Occipital lobe (tissue), 2 donors: Measurements from ENCODE around the gene SLC6A6. TPM values are rescaled to one million over a fixed set of nuclear protein-coding genes. Genes with fewer than 3 reads are reported as not detected.

Source experiments
- DNase-seq: peaks from one replicate; lab custom pipeline; 2025; lab: John Stamatoyannopoulos, UW
- total RNA-seq: library from RNA; depleted of rRNA; stranded (reverse); fragments of >200 nt; gene quantifications from one replicate; pipeline ENCODE4 v1.2.3, GENCODE V29; 2014

SLC6A6 gene
- total RNA-seq, 1 donor from 2014 or later, result 24.8 TPM

DNA sequence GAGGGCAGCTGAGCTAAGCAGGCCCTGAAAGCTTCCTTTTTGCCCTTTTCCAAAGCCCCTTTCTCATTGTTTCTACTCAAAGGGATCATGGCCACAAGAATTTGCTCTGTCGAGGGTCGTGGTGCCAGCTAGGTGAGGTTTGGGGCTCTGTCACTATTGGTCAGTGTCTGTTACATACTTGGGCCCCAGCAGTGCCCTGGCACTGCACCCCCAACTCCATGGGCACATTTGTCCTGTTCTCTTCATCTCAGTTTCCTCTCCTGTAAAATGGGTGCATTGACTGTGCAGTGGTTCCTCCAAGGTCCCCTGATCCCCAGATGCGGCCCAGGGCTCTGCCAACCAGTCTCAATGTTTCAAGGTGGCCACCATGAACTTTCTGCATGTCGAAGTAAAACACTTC is 62.1 kb downstream of the SLC6A6 start:
- no peak for DNase-seq

DNA sequence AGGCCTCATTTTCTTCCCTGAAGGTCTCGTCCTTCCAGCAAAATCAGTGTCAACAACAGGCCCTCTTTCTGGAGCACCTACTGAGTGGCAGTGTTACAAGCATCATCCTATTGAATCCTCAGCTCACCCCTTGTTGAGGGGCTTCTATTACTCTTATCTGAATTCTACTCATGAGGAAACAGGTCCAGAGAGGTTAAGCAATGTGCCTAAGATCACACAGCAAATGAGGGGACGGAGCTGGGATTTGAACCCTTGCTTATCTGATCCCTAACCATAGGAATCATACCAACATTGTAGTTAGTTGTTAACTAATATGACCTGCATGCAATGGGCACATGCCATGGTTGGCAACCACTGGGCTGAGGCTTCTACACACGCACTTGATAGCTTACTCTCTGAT is 63.0 kb downstream of the SLC6A6 start:
- no peak for DNase-seq

DNA sequence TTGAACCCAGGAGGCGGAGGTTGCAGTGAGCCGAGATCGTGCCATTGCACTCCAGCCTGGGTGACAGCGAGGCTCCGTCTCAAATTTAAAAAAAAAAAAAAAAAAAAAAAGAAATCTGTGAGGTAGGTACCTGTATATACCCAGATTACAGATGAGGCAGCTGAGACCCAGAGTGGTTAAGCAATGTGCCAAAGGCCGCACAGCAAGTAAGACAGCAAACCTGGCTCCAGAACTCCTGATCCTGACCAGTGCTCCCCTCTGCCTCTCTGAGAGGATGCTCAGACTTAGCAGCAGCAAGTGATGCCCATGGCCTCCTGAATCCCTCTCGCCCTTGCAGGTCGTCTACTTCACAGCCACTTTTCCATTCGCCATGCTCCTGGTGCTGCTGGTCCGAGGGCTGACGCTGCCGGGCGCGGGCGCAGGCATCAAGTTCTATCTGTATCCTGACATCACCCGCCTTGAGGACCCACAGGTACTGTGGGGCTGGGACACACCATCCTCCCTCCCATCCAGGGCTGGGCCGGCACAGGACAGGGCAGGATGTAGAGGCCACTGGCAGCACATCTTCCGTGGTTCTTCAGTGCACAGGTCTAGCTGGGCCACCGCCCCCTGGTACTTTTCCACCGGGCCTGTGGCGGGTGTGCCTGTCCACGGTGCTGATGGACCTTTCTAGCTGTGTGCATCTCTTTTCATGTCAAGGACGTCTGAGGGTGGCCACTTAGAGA is 63.9 kb downstream of the SLC6A6 start:
- no peak for DNase-seq

DNA sequence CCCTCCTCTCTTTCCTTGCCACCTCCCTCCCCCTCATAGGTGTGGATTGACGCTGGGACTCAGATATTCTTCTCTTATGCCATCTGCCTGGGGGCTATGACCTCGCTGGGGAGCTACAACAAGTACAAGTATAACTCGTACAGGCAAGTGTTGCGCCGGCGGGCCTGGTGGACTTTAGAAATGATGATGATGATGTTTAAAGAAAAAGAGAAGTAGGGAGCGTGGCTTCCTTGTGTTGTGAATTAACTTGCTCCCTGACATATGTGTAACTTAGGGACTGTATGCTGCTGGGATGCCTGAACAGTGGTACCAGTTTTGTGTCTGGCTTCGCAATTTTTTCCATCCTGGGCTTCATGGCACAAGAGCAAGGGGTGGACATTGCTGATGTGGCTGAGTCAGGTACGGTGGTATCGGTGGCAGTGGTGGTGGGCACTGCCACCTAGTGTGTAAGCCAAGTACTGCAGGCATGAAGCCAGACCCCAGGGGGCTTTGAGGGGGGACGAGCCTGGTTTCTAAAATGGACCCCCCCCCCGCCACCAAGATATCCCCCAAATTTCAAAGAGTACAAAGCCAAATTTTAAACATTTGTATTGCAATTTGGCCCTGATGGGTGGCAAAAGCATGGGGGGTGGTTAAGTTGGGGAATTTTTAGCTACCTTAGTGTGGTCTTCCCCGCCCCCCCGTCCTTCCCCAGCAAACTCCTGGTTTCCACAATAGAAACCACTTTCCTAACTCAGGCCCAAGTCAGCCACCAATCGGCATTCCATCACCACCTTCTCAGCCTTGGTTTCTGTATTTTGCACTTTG is 65.6 kb downstream of the SLC6A6 start:
- DNase-seq, result no peak

DNA sequence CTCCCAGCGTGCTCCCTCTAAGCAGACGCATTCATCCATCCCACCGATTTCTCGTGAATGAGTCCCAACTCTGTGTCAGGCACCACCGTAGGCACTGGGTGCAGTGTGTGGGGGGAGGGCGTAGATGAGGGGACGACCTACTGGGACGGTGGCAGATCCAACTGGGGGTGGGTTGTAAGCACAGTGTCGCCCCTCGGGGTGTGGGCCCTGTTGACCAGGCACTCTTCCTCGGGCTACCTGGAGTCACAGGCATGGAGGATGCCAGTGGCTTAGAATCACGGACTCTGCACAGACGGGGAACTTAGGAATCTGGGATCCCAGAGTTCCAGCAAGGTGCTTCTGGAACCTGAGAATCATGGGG is 66.2 kb downstream of the SLC6A6 start:
- no peak for DNase-seq

DNA sequence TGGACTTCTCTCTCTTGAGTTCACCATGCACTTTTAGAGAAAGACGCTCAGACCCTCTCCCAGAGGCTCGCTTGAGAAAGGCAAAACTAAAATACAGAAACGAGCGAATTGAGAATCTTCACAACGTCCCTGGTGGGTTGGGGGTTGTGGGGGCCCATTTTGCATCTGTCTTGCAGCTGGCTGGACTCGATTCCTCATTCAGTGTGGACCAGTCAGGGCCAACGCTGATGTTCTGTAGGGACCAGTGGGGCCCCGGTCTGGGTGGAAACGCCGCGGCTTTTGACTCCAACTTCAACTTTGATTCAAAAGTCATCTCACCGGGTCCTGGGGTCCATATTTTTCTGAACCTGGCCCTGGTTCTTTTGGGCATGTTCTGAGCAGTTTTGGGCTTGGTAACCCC is 68.1 kb downstream of the SLC6A6 start:
- DNase-seq, result no peak

DNA sequence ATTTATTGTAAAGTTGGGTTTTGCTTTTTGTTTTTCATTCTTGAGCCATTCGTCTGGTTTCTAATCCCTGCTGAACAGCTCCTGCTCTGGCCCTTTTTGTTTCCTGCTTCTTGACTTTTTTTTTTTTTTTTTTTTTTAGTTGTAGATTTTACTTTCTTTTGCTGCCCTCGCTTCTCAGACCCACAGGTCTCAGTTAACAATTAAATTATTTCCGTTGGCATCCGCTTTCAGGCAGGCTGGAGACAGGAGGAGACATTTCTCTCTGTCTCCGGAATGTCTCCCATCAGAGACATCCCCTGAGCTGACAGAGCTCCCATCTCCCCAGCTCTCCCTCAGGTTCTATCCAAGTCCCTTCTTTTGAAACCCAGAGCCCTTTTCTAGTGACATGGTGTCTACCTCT is 68.6 kb downstream of the SLC6A6 start:
- DNase-seq, result no peak

DNA sequence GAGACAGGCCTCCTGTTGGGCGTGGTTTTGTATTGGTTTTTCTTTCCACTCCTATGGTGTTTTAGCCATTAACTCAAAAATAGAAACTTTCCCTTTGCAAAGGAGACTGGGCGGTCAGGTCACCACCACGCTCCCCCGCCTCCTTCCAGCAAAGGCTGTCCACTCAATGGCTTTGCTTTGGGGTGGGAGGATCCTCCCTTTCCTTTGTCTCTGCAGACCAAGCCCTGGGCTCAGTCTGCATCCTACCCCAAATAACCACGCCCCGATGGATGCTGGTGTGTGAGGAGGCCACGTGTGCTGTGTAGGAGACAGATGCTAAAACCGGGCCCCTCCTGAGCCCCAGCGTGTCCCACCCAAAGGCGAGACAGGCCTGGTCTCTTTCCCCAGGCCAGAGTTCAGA is 69.3 kb downstream of the SLC6A6 start:
- DNase-seq, result no peak

DNA sequence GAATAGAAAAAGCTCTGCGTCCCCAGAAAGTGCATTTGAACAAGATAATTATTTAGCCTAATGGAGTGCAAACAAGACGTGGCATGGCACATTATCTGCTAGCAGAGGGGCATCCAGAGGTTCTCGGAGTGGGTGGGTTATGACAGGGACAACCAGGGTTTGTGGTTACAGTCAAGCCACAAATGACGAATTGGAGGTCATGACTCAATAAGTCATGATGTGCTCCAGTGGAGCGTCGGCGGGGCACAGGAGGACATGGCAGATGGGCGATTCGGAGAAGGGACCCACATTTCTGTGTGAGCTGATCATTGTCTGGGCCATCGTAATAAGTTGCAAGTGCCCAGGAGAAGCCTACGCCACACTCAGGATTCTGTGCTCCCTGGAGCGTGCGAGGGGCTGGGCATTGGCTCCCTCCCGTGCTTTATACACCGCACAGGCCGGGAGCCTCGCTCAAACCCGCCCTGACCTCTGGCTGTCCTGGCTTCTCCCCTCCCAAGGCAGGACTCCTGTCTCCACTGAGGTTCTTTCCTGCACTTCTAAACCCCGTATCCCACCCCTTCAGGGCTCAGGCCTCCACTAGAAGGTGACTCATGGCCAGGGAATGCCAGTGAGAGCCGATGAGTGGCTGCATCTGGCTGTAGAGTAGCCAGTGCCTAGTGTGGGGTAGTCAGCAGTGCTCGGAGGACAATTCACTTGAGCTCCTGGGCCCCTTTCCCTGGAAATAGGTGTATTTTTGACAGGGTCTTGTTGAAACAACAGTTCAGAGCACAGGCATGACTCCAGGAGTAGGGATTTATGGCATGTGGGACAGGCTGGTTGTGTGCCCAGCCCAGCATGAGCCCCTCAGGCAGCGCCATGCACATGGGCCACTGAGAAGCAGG is 70.3 kb downstream of the SLC6A6 start:
- no peak for DNase-seq

DNA sequence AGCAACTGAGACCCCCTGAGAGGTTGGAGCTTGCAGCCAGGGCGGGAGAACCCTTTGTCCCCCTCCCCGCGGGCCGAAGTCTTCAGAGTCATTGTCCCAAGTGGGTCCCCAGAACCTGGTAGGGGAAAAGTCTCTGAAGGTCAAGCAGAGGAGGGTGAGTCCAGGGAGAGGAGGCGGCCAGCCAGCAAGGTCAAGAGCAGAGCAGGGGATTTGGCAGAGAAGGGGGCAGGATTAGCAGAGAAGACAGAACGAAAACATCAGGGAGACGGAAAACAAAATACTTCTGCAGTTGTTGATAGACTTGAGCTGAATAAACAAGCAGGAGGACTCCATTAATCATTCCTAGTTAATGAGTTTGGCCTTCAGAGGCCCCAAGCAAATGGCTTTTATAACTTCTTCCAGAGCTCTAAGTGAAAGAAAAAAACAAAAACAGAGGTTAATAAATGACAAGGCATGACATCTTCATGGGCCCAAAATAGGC is 71.0 kb downstream of the SLC6A6 start:
- DNase-seq, result no peak

DNA sequence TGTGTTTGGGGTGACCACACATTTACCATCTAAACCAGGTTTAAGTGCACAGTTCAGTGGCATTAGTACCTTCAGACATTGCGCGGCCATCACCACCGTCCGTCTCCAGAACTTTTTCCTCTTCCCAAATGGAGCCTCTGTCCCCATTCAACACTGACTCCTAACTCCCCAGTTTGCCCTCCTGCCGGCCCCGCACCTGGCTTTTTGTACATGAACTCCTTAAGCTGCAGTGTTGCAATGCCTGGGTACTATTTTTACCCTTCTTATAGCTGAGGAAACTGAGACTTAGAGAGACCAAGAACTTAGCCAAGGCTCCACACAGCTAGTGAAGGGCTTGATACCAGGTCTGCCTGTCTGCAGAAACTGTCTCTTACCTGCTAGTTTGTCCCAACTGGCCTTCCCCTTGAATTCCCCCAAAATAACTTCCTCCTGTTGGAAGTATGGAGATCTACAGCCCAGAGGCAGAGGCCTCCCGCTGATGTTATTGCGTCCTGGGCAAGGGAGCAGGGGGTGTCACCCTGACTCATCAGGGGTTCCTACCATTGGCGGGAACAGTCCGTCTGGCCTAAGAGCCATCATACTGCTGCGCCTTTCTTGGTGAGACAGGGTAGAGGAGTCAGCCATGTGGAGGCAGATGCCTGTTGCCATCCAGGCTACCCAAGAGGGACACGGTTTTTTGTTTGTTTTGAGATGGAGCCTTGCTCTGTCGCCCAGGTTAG is 72.1 kb downstream of the SLC6A6 start:
- no peak for DNase-seq

DNA sequence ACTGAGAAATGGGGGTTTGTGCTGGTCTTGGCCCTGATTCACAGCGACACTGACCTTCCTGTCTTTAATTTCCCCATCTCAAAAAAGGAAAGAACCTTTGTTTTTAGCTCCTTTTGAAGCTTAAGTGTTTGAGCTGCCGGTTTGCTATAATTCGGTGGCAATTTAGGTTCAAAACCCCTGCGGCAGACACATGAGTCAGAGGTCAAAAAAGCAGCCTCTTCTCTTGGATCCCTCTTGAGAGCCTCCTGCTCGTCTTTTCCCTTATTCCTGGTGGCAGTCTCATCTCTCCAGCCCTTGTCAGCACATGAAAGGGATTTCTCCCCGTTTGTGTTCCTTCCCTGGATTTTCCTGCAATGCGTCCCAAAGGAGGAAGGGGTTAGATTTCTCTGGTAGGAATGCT is 73.2 kb downstream of the SLC6A6 start:
- no peak for DNase-seq

DNA sequence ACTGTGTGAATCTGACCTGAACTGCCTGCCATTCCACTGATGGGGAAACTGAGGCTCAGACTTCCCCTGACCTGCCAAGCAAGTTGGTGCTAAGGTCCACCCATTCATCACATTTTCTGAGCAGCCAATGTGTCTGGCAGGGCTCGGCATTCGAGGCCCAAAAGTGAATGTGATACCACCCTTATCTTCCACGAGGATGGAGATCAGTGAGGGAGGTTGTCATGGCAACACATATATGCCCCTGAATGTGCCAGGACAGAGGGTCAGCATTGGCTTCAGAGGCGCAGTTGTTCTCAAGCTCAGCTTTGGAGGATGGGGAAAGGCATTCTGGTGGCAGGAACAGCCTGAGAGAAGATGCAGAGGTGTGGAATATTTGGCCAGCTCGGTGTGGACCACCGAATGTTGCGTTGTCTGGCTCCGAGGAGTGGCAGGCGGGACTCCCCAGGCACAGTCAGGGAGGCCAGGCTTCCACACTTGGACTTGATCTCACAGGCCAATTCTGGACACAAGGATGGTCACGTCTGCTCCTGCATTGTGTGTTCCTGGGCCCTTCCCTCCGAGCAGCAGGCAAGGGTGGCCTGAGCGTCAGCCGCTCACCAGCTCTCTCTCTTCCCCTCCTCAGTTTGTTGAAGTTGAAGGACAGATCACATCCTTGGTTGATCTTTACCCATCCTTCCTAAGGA is 74.3 kb downstream of the SLC6A6 start:
- no peak for DNase-seq

DNA sequence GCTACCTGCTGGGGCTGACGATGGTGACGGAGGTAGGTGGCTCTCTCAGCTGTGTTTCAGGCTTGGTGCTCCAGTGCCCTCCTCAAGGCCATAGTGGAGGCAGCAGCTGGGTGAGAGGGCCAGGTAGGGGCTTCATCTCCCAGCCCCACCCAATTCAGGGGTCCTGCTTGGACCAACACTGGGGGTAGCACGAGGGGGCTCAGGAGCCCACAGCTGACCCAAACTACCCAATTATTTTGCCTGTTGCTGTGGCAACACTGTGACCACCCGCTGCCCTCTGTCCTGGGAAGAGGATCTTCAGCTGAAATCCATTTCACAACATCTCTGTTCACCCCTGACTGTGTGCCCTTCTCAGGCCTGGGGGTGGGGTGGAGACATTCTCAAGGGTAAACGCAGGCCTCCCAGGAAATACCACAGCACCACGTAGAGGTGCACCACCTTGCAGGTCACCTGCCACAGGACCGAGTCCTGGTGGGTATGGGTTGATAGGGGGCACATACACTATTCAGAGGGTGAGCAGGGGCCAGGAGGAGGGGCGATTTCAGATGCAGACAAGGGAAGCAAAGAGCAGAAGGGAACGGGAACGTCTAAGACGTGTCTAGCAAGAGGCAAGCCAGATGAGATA is 75.0 kb downstream of the SLC6A6 start:
- no peak for DNase-seq

DNA sequence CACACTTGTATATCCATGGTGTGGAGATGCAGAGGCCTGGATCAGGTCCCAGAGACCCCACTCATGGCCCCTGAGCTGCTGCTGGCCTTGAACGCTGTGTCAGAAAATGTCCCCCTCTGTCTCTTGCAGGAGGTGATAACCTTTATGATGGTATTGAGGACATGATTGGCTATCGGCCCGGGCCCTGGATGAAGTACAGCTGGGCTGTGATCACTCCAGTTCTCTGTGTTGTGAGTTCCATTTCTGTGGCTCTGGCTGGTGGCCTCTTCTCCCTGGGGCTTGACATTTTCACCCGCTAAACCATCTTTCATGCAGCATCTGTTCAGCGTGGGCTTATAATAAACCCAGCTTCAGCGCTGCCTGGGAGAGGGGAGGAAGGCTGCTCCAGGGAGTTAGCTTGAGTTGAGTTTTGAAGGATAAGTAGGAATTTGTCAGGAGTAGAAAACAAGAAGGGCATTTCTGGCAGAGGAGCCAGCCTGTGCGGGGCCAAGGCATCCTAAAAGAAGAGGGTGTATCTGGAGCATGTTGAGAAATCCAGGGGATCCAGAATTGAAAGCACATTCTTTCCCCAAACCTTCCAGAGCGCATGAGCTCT is 76.6 kb downstream of the SLC6A6 start:
- no peak for DNase-seq

DNA sequence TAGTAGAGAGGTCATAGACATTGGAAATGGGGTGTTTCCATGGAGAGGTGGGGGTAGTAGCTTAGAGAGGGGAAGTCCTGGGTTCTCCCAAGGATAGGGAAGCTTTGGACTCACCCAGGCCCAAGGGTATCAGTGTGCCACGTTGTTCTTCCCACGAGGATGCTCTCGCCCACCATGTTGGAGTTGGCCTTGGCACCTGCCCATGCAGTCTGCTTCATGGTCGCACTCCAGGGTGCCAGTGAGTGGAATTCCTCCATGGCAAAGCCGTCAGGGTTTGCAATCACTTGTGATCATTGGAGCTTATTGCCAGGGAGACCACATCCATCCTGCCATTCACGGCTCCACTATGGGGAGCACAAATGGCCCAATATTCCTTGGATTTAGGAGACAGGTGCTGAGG is 77.2 kb downstream of the SLC6A6 start:
- DNase-seq, result no peak

DNA sequence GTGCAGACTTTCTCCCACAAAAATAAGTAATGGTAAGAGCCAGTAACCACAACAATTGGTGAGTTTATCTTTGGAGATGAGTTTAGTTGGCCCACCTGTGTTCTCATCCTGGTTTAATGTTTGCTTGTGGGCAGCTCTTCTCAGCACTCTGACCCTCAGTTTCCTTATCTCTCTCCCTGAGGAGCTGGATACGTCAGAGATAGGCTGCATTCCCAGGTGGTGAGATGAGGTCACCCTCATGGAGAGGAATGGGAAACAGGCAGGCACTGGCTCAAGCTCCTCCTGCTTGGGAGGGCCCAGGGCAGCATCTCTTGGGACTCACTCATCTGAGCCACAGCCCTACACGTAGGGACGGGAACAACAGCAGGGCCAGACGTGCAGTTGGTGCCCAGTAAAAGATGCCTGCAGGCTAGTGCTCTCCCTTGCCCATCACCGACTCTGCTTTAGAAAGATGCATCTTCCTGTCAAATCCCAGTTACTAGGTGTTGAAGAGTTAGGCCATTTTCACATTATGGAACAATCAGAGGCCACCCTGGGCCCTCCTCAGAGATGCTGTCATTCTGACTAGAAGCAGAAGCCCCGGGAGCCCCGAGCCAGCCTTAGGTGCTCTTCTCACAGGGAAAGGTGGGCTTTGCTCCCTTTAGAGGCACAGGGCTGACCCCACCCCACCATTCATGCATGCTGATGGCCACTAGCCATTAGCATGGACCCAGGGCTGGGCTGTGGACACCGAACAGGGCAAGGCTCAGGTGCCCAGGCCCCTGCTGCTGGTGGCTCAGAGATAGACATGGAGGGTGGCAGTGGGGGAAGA is 78.0 kb downstream of the SLC6A6 start:
- DNase-seq, result no peak

DNA sequence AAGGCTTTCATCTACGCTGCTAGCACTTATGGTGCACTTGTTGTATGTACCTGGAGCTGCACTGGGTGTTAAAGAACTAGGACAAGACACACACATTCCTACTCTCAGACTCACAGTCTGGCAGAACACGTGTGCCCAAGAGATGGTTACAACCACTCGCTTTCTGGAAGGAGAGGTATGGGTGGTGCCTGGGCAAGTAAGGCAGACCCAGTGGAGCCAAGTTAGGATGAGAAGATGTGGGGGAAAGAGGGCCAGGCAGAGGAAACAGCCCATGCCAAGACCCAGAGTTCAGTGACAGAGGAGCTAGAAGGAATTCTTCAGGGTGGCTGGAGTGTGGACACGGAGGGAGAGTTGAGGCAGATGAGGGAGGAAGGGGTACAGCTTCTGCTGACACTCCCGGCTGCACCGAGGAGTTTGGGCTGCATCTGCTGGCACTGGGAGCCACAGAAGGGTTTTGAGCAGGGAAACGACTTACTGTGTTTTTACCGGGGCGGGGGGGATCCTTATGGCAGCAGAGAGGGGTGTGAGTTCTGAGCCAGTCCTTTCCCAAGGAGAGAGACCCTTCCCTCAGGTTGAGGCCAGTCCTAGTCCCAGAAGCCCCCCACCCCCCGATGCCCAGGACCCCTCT is 78.7 kb downstream of the SLC6A6 start:
- DNase-seq, result no peak

DNA sequence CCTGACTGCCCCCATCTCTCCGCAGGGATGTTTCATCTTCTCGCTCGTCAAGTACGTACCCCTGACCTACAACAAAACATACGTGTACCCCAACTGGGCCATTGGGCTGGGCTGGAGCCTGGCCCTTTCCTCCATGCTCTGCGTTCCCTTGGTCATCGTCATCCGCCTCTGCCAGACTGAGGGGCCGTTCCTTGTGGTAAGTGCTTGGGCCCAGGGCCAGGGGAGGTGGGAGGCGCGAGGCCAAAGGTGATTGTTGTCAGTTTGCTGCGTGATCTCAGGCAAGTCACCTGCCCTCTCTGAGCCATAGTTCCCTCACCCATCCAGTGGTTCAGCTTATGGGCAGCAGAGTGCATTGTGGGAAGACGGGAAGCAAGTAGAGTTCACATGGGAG is 79.2 kb downstream of the SLC6A6 start:
- no peak for DNase-seq
